Measurements from ENCODE around the gene ASTN2.

DNA sequence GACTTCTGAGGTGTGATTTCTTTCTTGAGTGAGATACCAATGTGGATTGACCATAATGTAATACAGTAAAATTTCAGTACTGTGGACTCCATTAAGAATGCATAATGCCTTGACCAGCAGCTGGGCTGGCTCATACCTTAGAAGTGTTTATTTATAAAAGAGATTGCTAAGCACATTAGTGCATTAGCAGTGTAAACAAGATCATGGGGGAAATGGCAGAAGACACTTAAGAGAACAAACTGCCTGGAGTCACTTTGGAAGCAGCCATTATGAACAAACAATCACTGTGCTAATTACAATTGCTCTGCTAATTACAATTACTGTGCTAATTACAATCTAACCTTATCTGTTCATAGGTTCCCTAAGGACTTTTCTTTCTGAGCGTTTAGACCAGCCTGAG lies 623.5 kb downstream of the ASTN2 start:
- TF ChIP-seq, protein P1, sequence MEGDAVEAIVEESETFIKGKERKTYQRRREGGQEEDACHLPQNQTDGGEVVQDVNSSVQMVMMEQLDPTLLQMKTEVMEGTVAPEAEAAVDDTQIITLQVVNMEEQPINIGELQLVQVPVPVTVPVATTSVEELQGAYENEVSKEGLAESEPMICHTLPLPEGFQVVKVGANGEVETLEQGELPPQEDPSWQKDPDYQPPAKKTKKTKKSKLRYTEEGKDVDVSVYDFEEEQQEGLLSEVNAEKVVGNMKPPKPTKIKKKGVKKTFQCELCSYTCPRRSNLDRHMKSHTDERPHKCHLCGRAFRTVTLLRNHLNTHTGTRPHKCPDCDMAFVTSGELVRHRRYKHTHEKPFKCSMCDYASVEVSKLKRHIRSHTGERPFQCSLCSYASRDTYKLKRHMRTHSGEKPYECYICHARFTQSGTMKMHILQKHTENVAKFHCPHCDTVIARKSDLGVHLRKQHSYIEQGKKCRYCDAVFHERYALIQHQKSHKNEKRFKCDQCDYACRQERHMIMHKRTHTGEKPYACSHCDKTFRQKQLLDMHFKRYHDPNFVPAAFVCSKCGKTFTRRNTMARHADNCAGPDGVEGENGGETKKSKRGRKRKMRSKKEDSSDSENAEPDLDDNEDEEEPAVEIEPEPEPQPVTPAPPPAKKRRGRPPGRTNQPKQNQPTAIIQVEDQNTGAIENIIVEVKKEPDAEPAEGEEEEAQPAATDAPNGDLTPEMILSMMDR (IDR thresholded peaks at IDR 0.05; ENCODE audit: low read depth, low read length): no peak
- no peak for TF ChIP-seq POLR2A (IDR thresholded peaks at IDR 0.05; ENCODE audit: extremely low read depth, insufficient read length)
